ENCODE results near the gene TMX2. TPM values are rescaled to one million over a fixed set of nuclear protein-coding genes. Genes with fewer than 3 reads are reported as not detected.
A peak's percentile ranks its signal among the peaks of the same experiment; 100 is the strongest.

The TMX2 gene, protein sequence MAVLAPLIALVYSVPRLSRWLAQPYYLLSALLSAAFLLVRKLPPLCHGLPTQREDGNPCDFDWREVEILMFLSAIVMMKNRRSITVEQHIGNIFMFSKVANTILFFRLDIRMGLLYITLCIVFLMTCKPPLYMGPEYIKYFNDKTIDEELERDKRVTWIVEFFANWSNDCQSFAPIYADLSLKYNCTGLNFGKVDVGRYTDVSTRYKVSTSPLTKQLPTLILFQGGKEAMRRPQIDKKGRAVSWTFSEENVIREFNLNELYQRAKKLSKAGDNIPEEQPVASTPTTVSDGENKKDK
- total RNA-seq = 10 to 100 TPM; 12.3 to 86.7 (median 49.0) TPM

DNA sequence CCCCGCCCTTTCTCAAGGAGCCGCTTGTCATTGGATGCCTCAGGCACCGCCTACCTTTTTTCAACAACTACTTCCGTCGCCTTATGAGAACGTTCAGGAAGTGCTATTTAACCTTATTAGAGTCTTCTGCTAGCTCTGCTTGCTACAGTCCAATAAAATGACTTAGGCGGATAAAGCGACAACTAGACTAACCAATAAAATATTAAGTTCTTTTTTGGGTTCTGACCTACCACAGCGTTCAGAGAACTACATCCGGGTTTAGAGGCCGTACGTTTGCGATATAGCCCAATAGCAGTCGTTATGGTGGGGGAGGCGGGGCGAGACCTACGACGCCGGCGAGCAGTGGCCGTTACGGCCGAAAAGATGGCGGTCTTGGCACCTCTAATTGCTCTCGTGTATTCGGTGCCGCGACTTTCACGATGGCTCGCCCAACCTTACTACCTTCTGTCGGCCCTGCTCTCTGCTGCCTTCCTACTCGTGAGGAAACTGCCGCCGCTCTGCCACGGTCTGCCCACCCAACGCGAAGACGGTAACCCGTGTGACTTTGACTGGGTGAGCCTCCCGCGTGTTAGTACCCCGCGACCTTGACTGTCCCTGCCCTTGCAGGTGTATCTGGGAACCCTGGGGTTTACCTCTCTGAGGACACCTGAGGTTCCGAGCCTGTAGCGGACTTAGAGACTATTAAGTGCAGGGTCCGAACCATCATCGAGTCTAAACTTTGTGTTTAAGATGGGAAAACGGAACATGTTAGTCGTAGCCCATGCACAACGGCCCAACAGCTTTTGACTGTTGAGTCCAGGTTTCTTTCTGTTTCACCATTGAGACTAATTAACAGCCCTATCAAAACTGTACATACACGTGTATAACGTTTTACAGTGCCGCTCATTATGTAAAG, at the start of gene TMX2:
TMX2 (plus strand) TSS at position 338 of the 895 bp plus-strand sequence; CDS start at position 364, 26 bp downstream.
- intact Hi-C loops (cut with DNase I; ENCODE audit: low total_unique reads) (no loop called here), in situ Hi-C loops (cut with MboI; ENCODE audit: low pct_ligation_motif_present in 1 of 4, low pct_unique_long_range_greater_than_20kb in 1 of 4, low sequenced_read_pairs in 3 of 4) (no loop called here)
- H3K4me1 ChIP-seq = peaks cover 22 to 39% (median 29%) of the 10 kb centered on the region in 4 donors
- peak within 1 kb of the TSS; percentile 82 to 97 (median 90) for H3K4me3 ChIP-seq
- H3K27me3 ChIP-seq = no peaks in the 10 kb centered on the region
- TF ChIP-seq EP300 (IDR thresholded peaks at IDR 0.05; ENCODE audit: low read depth) (no peak), POLR2A (IDR thresholded peaks at IDR 0.05) (peak; percentile 69), POLR2AphosphoS5 (IDR thresholded peaks at IDR 0.05) (peak; percentile 46 to 86 (median 68))
- TF ChIP-seq, protein P1, sequence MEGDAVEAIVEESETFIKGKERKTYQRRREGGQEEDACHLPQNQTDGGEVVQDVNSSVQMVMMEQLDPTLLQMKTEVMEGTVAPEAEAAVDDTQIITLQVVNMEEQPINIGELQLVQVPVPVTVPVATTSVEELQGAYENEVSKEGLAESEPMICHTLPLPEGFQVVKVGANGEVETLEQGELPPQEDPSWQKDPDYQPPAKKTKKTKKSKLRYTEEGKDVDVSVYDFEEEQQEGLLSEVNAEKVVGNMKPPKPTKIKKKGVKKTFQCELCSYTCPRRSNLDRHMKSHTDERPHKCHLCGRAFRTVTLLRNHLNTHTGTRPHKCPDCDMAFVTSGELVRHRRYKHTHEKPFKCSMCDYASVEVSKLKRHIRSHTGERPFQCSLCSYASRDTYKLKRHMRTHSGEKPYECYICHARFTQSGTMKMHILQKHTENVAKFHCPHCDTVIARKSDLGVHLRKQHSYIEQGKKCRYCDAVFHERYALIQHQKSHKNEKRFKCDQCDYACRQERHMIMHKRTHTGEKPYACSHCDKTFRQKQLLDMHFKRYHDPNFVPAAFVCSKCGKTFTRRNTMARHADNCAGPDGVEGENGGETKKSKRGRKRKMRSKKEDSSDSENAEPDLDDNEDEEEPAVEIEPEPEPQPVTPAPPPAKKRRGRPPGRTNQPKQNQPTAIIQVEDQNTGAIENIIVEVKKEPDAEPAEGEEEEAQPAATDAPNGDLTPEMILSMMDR (IDR thresholded peaks at IDR 0.05) = no peak
- DNase-seq = peak; percentile 94
- no peaks in the 10 kb centered on the region for H3K36me3 ChIP-seq
- 0 to 1% methylated on average over 11 to 53 of the region's 53 CpGs for WGBS, 2 donors (ENCODE audit: low coverage in 1 of 2)
- H3K9me3 ChIP-seq = no peaks in the 10 kb centered on the region
- H3K27ac ChIP-seq = peak within 1 kb of the TSS; percentile 89 to 97 (median 94)

DNA sequence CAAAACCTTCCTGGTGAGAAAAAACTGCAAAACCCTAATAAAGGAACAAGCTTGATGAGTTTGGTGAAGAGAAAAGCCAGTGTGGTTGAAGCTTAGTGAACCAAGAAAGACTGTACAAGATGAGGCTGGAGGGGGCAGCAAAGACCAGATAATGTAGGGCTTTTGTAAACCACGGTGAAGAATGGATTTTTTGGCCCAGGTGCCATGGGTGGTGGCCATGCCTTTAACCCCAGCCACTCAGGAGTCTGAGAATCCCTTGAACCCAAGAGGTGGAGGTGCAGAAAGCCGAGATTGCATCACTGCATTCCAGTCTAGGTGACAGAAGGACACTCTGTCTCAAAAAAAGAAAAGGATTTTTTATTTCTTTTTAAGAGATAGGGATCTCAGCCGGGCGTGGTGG, 49.5 kb upstream of the TMX2 start:
- TF ChIP-seq POLR2AphosphoS5 (IDR thresholded peaks at IDR 0.05) (no peak), POLR2A (IDR thresholded peaks at IDR 0.05) (no peak), EP300 (IDR thresholded peaks at IDR 0.05; ENCODE audit: low read depth) (no peak)
- TF ChIP-seq, protein P1 (IDR thresholded peaks at IDR 0.05) = no peak
- 68 to 75% methylated on average over 4 of the region's 4 CpGs for WGBS, 2 donors (ENCODE audit: low coverage in 1 of 2)
- Histone ChIP-seq H3K36me3 (peaks cover 0 to 28% (median 6%) of the 10 kb centered on the region in 4 donors), H3K4me3 (no peak overlapping the region), H3K27me3 (no peaks in the 10 kb centered on the region), H3K4me1 (peaks cover 8 to 20% (median 16%) of the 10 kb centered on the region in 4 donors), H3K27ac (no peak overlapping the region), H3K9me3 (no peaks in the 10 kb centered on the region)
- intact Hi-C loops (cut with DNase I; ENCODE audit: low total_unique reads) (loop anchor here (10.0 kb wide), 1 partner anchor 338 kb away; the partner anchor contains the start of gene TNKS1BP1), in situ Hi-C loops (cut with MboI; ENCODE audit: low pct_ligation_motif_present in 1 of 4, low pct_unique_long_range_greater_than_20kb in 1 of 4, low sequenced_read_pairs in 3 of 4) (no loop called here)
- no peak for DNase-seq

DNA sequence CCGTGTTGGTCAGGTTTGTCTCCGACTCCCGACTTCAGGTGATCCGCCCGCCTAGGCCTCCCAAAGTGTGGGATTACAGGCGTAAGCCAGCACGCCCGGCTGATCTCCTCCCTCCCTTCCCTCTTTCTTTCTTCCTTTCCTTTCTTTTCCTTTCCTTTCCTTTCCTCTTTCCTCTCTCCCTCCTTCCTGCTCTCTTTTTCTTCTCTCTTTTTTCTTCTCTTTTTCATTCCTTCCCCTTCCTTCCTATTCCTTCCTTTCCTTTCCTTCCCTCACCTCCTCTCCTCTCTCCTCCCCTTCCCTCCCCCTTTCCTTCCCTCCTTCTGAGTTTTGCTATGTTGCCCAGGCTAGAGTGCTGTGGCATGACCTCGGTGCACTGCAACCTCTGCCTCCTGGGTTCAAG, 48.4 kb upstream of the TMX2 start:
- H3K27ac ChIP-seq = no peak overlapping the region
- DNase-seq = no peak
- H3K4me3 ChIP-seq = no peak overlapping the region
- H3K4me1 ChIP-seq = peaks cover 2 to 12% (median 9%) of the 10 kb centered on the region in 4 donors
- intact Hi-C loops (cut with DNase I; ENCODE audit: low total_unique reads) (loop anchor here (10.0 kb wide), 1 partner anchor 339 kb away; the partner anchor contains the start of gene TNKS1BP1), in situ Hi-C loops (cut with MboI; ENCODE audit: low pct_ligation_motif_present in 1 of 4, low pct_unique_long_range_greater_than_20kb in 1 of 4, low sequenced_read_pairs in 3 of 4) (no loop called here)
- H3K9me3 ChIP-seq = no peaks in the 10 kb centered on the region
- H3K36me3 ChIP-seq = peaks cover 0 to 28% (median 6%) of the 10 kb centered on the region in 4 donors
- no peaks in the 10 kb centered on the region for H3K27me3 ChIP-seq
- WGBS, 2 donors (ENCODE audit: low coverage in 1 of 2) = 83 to 90% methylated on average over 7 to 9 of the region's 9 CpGs
- TF ChIP-seq, protein P1 (IDR thresholded peaks at IDR 0.05) = no peak
- TF ChIP-seq EP300 (IDR thresholded peaks at IDR 0.05; ENCODE audit: low read depth) (no peak), POLR2AphosphoS5 (IDR thresholded peaks at IDR 0.05) (no peak), POLR2A (IDR thresholded peaks at IDR 0.05) (no peak)
